DMS 273 treated with DMSO at 0.1 percent for 48 hours (cell line): ENCODE results near the gene SNX1.

ENCODE experiments used
- DNase-seq: peaks from one replicate; lab custom pipeline; 2025; lab: John Stamatoyannopoulos, UW

Gene SNX1

DNA sequence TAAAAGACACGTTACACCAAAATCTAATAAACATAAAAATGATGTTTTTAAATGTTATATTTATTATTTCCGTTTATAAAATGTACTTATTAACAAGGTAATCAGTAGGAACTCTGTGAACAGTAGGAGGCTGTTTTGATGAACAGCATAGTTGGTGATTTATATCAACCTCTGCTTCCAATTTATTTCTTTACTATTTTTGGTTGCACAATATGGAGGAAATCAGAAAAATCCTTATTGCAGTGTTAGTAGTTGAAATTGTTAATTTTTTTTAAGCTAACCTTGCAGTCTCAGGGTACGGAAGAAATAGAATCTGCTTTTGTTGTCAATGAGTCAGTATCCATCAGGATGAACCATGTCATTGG is 50.7 kb downstream of the SNX1 start:
- DNase-seq, result no peak

DNA sequence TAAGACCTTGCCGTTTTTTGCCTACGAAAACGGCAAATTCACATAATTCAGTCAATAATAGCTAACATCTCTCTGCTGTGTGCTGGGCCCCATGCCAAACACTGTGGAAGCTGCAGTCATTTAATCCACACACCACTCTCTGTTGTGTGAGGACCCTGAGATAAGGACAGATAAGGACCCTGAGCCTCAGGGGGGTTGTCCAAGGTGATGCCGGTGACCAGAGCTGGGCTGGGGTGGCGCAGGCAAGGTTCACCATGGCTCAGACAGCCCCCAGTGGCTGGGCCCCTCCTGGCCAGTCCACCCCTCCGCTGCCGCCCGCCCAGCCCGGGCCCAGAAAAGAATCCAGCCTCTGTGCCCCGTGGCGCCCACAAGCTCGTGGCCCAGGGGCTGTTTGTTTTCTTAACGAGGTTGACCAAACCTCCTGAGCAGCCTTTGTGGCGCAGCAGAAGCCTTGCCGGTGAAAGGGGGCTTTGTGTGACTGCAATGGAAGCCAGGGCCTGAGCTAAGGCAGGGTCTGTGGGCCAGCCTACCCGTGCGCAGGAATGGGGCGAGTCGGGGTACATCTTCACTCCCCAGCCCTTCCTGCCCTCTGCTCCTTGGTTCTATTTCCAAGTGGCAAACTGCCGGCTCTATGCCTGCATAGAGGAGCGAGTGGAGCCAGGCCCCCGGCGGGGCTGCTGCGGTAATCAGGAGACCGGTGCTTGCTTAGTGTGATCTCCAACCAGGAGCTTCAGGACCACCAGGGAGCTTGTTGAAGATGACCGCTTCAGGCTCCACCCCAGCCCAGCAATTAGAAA is 51.3 kb downstream of the SNX1 start:
- DNase-seq, result no peak

DNA sequence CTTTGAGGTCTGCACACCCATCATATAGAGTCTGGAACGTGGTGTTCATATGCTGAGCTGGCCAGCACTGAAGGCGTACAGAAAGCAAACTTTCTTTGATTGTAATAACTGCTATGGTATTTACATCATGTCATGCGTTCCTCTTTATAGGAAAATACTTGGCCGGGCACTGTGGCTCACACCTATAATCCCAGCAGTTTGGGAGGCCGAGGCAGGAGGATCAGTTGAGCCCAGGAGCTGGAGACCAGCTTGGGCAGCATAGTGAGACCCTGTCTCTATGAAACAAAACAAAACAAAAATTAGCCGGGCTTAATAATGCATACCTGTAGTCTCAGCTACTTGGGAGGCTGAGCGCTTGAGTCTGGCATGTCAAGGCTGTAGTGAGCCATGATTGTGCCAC is 52.4 kb downstream of the SNX1 start:
- DNase-seq, result no peak

DNA sequence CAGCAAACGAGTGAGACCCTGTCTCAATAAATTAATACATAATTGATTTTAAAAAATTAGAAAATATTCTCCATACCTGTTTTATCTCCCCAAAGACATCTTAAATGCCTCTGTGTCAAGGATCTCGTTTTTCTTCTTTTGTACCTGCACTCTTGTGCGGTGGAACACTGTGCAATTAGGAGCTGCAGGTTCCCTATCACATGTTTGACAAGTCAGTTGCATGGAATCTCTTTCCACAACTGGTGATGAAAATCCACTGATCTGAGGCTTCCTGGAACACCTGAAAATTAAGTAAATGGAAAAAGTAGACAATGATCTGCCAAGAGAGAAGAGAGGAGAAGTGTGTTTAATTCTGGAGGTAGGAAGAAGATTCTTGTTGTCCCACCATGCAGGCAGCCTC is 52.8 kb downstream of the SNX1 start:
- no peak for DNase-seq

DNA sequence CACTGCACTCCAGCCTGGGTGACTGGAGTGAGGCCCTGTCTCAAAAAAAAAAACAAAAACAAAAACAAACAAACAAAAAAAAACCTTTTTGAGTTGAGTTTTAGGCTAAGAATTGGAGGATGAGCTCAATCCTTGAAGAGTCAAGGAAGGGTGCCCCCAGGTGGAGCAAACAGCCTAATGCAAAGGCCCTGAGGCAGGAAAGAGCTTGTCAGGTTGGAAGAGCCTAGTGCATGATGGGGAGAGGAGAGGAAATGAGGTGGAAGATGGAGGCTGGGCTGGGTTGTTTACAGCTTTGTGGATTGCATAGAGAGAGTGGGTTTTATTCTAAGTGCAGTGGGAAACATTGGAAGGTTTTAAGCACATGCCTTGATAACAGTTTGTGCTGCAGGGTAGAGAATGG is 53.6 kb downstream of the SNX1 start:
- DNase-seq, result no peak

DNA sequence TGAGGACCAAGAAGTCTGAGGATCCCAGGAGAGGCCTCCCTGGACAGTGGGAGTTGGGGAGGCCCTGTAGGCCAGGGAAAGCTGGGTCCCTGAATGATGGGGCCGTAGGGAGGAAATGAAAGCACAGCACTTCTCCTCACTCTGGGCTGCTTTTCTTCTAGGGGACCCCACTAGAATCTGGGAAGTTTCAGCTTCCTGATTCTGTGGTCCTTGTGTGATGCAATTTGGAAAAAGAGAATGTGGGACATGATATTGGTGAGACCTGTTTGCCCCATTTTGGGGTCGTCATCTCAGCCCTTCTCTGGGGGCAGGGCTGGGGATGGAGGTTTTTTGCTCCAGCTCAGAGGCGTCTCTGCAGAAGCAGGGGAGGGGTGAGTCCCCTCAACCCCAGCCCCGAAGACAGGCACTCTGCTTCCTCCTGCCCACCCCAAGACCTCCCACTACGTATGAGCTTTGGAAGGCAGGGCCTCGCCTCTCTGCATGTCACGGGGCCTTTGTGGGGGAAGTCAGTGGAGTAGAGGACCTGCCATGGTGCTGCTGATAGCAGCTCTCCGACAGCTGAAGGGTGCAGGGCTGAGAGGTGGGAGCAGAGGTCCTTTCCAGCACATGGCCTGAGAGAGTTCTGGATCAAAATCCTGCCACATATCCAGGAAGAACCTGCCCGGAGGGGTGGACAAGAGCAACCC is 54.3 kb downstream of the SNX1 start:
- no peak for DNase-seq

DNA sequence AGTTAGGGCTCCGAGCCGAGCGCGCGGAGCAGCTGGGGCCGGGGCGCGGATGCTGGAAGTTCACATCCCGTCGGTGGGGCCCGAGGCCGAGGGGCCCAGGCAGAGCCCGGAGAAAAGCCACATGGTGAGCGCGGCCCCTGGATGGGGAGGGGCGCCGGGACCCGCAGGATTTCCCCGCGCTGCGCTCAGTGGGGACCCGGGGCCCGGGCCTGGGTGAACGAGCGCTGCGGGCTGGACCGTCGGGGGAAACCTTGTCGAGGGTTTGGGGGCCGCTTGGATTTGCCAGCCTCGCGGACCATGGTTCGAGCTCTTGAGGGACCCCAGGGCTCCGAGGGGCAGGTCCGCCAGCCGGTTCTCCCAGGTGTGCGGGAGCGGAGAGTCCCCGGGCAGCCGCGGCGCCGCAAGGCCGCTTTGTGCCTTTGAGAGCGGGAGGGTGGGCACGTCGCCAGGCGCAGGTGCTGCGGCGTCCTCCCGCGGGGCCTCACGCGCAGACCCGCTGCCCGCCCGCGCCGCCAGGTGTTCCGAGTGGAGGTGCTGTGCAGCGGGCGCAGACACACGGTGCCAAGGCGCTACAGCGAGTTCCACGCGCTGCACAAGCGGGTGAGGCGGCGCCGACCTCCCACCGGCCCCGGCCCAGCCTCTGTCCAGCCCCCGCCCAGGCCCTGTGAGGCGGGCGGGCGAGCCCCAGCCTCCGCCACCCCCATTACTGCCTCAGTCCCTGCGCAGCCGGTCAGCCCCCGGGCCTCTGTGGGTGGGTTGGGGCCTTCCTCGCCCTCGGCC is 56.1 kb downstream of the SNX1 start, which contains the start of gene SNX22:
Gene SNX22 (plus strand): TSS at position 5 of the 780 bp plus-strand sequence. CDS start 45 bp downstream, at position 50.
- no peak for DNase-seq

DNA sequence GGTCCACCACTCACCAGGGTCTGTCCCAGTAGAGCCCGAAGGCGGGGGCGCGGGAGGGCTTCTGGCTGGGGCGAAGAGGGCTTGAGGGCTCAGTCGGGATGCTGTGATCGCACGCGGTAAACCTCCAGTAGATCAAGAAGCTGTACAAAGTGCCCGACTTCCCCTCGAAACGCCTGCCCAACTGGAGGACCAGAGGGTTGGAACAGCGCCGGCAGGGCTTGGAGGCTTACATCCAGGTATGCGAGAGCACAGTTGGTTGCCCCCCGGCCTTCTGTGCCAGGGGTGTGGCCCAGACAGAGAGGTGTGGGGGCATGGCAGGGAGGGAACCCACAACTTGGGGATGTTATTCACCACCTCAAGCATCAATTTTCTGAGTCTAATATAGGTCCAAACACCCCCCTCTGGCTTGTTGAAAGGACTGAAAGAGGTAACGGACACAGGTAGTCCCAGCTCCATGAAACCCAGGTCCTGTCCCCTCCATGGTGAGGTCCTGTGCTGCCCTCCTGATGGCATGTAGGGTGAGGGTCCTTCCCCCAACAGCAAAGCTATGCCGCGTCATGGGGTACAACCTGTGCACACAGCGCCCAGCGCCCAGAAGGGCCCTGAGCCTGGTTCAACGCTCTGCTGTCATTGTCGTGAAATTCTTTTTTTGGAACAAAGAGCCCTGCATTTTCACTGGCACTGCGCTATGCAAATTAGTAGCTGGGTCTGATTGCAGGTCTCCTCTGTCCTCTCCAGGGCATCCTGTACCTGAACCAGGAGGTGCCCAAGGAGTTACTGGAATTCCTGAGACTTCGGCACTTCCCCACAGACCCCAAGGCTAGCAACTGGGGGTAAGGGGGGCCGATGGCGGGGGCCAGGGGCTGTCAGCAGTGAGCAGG is 57.0 kb downstream of the SNX1 start:
- DNase-seq, result no peak

DNA sequence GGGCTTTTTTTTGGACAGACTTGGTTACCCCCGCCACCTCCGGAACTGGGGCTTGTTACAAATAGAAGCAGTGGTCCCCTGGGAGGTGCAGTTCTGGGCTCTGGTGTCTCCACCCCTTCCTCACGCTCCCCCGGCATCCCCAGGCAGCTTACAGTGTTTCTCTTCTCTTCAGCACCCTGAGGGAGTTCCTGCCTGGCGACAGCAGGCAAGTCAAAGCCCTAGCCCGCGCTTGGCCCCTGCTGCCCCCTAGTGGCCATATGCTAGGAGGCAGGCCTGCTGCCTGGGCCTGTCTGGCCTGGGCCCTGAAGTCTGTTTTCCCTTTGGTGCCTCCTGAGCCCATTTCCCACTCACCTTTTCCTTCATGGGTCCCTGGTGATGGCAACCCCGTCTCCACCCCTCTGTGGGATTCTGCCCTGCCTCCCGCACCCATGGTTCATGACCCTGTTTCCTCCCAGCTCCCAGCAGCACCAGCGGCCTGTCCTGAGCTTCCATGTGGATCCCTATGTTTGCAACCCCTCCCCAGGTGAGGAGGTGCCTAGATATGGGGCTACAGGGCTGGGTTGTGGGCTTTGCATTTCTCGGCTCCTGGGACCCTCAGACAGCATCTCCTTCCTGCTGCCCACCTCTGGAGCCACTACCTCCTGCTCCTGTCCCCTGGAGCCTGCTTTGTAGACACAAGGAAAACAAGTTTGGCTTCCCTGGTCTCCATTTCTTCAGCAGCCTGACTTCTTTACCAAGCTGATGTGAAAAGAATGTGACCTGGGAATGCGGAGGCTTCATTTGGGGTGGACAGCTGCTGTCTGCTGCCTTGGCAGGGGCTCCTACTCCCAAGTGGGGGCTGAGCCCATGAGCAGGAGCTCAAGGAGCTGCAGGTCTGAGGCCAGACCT is 57.9 kb downstream of the SNX1 start:
- DNase-seq, result peak; percentile 58

DNA sequence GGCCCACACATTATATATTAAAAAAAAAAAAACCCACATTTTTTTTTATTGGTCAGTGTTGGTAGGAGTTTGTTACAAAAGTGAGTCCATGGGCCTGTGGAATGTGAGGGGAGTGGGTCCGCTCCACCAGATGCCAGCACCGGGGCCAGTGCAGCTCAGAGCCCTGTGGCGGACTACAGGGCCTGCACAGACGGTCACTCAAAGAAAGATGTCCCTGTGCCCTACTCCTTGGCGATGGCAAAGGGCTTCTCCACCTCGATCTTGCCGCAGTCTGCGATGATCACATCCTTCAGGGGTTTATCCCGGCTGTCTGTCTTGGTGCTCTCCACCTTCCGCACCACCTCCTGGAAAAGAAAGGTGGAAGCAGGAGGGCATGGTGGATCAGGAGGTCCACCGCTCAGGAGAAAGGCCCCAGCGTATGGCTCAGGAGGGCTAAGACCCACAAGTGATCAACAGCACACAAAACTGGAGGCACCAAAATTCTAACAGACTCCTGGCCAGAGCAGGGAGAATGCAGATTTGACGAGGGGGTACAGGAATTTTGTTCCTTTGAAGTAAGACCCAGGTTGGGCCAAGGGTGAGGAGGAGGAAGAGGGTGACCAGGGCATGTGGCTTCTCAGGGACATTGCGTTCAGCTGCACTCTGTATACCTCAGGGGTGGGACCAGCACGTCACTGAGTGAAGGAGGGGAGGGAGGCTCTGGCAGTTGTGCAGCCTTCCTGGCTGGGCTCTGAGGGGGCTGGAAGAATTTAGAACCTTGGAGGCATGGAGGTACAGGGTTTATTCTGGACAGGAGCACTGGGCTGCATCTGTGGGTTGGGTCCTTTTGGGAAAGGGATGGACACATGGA is 60.2 kb downstream of the SNX1 start:
- DNase-seq, result no peak

DNA sequence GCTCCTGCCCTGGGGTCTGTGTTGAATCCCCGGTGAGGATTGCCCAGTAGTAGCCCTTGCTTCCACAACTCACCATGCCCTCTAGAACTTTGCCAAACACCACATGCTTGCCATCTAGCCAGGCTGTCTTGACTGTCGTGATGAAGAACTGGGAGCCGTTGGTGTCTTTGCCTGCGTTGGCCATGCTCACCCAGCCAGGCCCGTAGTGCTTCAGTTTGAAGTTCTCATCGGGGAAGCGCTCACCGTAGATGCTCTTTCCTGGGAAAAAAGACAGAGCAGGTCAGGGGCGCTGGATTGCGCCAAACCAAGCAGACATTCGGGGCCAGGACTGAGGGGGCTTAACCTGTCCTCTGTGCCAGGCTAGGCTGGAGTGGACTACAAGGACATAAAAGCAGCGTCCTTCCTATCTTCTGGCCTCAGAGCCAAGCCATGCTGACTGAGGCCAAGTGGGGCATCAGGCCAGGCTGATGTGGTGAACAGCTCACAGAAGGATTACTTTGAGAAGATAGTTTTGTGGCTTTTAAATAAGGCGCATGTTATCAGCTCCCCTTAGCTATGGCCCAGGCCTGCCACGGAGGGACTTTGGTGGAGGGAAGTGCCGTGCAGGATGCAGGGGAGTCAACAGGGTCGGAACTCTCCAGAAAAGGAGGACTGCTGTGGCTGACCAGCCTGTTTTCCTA is 61.0 kb downstream of the SNX1 start:
- no peak for DNase-seq

DNA sequence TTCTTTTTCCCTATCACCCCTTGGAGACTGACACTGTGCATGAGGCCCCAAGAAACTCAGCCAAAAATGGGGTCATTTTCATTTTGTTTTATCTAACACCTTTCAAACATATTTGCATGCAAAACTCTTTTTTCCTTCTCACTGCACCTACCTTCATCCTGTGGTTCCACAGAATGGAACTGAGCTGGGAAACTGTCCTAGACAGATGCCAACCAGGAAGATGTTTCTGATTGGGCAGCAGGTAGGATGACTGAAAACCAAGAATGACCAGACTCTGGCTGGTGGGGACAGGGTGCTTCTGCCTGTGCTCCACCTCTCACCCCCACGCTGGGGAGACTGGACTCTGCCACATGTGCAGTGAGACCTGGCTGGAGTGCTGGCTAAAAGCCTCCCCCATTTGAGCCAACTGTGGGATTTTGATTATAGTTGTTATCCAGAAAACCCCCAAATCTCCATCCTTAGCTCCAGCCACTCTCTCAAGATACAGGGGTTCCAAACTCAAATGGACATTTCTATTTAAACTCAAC is 61.9 kb downstream of the SNX1 start:
- no peak for DNase-seq

DNA sequence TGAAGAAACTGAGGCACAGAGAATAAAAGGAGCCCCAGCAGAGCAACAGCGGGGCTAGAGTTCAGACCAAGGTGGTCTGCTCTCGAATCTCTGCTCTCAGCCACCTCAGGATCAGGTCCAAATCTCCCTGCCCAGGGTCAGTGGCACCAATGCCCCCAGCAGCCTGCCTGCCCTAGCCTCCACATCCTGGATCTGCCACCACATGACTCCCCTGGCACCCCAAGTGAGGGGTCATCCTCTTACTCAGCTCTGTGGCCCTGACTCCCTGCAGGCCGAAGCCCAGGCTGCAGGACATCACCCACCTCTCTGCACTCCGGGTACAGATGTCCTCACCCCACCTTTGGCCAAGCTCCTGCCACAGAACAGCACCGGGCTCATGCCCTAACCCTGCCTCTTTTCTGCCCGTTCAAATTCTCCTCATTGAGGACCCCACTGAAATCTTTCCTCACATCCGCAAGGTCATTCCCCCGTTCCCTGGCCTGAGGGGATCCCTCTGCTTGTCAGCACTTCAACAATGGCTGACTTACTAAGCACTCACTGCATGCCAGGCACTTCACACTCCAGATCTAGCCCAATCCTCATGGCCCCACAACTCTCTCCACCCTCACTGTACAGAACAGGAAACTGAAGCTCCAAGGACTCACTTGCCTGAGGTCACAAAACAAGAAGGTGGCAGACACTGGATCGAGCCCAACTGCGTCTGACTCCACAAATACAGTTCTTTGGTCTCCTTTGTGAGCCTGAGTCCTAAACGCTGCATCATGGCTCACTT is 62.8 kb downstream of the SNX1 start:
- DNase-seq, result no peak

DNA sequence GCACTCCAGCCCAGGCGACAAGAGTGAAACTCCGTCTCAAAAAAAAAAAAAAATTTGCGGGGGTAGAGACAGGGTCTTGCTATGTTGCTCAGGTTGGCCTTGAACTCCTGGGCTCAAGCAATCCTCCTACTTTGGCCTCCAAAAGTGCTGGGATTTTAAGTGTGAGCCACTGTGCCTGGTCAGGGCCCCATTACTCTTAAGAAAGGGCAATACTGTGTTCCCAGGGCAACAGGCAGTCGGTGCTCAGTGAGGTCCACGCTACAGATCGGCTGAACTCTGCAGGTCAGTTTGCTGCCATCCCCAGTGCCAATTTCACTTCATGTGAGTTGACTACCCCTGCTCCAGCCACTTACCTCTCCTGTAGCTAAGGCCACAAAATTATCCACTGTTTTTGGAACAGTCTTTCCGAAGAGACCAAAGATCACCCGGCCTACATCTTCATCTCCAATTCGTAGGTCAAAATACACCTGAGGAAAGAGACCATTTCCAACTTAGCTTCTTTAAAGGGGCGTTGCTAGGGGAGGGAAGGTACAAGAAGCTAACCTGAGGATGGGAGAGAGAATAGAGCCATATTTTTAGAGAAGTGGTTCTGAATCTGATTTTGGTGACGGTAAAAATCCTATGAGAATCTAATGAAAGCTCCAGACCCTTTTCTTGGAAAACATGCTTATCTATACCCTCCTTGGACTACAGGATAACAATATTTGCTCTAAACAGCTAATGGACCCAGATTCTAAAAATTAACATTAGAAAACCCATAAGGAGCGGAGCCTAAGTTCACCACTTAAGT is 66.1 kb downstream of the SNX1 start:
- DNase-seq, result no peak

DNA sequence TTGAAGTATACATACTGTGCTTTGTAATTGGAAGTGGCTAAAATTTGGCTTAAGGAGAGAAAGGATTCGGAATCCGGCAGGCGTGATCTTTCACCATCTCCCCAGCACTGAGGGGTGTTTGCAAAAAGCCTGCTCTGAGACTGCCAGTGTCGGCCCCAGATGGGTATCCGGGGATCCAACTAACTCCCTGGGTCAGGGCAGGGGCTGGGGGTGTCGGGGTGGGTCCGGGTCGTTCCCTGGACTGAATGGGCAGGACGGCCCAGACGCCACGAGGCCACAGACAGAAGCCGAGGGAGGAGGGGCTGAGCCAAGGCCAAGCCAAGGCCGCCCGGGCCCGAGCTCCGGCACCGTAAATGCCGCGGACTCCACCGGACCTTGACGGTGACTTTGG is 66.7 kb downstream of the SNX1 start:
- DNase-seq, result no peak

DNA sequence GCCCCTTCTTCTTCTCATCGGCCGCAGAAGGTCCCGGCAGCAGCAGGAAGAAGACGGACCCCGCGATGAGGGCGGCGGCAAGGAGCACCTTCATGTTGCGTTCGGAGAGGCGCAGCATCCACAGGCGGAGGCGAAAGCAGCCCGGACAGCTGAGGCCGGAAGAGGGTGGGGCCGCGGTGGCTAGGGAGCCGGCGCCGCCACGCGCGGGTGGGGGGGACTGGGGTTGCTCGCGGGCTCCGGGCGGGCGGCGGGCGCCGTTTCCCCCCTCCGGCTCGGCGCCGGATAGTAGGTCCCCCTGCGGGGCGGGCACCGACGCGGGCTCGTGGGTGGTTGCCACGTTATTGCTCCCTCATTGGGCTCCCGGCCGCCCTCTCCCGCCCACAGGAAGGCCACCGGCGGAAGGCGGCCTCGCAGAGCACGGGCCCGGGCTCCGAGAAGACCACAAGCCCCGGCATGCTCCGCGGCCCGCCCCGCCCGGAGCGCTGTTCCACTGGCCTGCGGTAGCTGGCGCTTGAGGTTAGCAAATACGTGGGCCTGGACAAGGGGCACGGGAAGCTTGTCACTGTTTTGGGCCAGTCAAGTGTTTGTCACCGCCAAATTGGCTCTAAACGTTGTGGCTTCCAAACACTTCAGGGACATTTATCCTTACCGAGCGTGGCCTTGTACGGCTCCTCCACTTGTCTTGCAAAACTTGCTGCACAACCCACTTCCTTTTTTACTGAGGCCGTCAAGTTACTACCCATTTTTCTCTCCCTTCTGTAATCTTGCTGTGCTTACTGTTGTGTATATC is 67.3 kb downstream of the SNX1 start, which contains the start of gene PPIB:
Gene PPIB (minus strand): TSS at position 154 of the 790 bp plus-strand sequence. CDS start 36 bp downstream, at position 118.
- DNase-seq, result peak; percentile 86
